Adrenal gland (tissue), 12 donors: ENCODE results near the gene GABPB1. TPM values are rescaled to one million over a fixed set of nuclear protein-coding genes. Genes with fewer than 3 reads are reported as not detected.

ENCODE experiments used
- DNase-seq, 7 donors: peaks; one replicate each; pipeline ENCODE4 v3.0.0-alpha.2; 2019 to 2020
- H3K27ac ChIP-seq, 5 donors: fragments of 200-600 bp; sonication (generic) in 4 of 5; 1 replicate in 3 of 5; 2 replicates in 2 of 5; pipeline versions ENCODE4 v1.5.1 to v1.8.0; 2016 to 2020; ENCODE audit warnings: mild to moderate bottlenecking in 1 of 5
- H3K27me3 ChIP-seq: fragments of 200-600 bp; 2 replicates; pipeline ENCODE4 v1.8.0; 2021
- H3K36me3 ChIP-seq, 2 donors: fragments of 200-600 bp; replicated peaks in 1 of 2; 1 replicate in 1 of 2; 2 replicates in 1 of 2; pipeline versions ENCODE4 v1.5.1 to v1.8.0; 2018 to 2022
- H3K4me1 ChIP-seq, 2 donors: fragments of 200-600 bp; replicated peaks in 1 of 2; 1 replicate in 1 of 2; 2 replicates in 1 of 2; pipeline versions ENCODE4 v1.5.1 to v1.8.0; 2018 to 2021
- H3K4me3 ChIP-seq, 4 donors: fragments of 200-600 bp; sonication (generic) in 3 of 4; one replicate each; pipeline ENCODE4 v1.5.1; 2016 to 2018
- H3K9me3 ChIP-seq, 3 donors: fragments of 200-600 bp; sonication (generic) in 1 of 3; replicated peaks in 1 of 3; 1 replicate in 2 of 3; 2 replicates in 1 of 3; pipeline versions ENCODE4 v1.5.1 to v1.8.0; 2016 to 2021
- POLR2A ChIP-seq, 2 donors: fragments of 450-650 bp; IDR thresholded peaks; one replicate each; pipeline ENCODE4 v1.6.1; 2017; ENCODE audit warnings: antibody characterized with exemption in 2 of 2, mild to moderate bottlenecking in 2 of 2, moderate library complexity in 1 of 2
- WGBS, 4 donors: extraction: QIAGEN DNeasy Blood & Tissue Kit in 2 of 4; methylation state at CpG; one replicate each; pipeline versions ENCODE4 v1.1.5 to v1.1.7; 2013 to 2017; 5-methylcytosine and 5-hydroxymethylcytosine counted together
- intact Hi-C, 2 donors: fragments of 100-400 bp; cut with DNase I; formaldehyde crosslinking; loops; one replicate each; pipeline versions ENCODE4 v1.14.1 to v1.15.0; 2022 to 2023
- polyA plus RNA-seq, 3 donors: library from polyadenylated mRNA; stranded (reverse); fragments of 200-250 nt in 2 of 3; fragments of 350-450 nt in 1 of 3; fragmentation: Illumina TruSeq in 1 of 3; extraction: RNeasy Lipid Tissue Mini Kit (QIAGEN cat#74804) in 1 of 3; gene quantifications; one replicate each; pipeline ENCODE4 v1.2.3, GENCODE V29; 2013 to 2014
- total RNA-seq, 9 donors: library from RNA; depleted of rRNA in 4 of 9; stranded (reverse); fragments of >200 nt in 4 of 9; fragments of 120-200 nt in 1 of 9; fragmentation: NEBNext Ultra II Directional in 1 of 9; extraction: Animal tissue kit (Norgen Biotek cat#: 25700) in 1 of 9; gene quantifications; one replicate each; pipeline versions ENCODE4 v1.1.0 to v1.2.4, GENCODE V29; 2013 to 2023
- TF ChIP-seq, protein P1 (sequence below), 6 experiments: fragments of 450-650 bp in 4 of 6; fragments of 200-600 bp in 2 of 6; sonication (generic) in 1 of 6; IDR thresholded peaks; 1 replicate in 5 of 6; 2 replicates in 1 of 6; pipeline versions ENCODE4 v1.5.1 to v1.8.0; 2016 to 2021; ENCODE audit warnings: antibody characterized with exemption in 6 of 6, mild to moderate bottlenecking in 2 of 6, moderate library complexity in 1 of 6
- donor health status: healthy with polysubstance abuse.
- donor health status: Bipolar disorder and iron deficiency.
- donor health status: DM: yes; HTN: yes; CAD: no.
- donor health status: DM: no; HTN: no; CAD: no.
- donor health status: DM: no; HTN: no; CAD: no.
- donor health status: DM: yes; HTN: yes; CAD: no.

GABPB1 gene
- total and polyA plus RNA-seq, 12 donors, result 3.7 to 24.3 (median 14.7) TPM

DNA sequence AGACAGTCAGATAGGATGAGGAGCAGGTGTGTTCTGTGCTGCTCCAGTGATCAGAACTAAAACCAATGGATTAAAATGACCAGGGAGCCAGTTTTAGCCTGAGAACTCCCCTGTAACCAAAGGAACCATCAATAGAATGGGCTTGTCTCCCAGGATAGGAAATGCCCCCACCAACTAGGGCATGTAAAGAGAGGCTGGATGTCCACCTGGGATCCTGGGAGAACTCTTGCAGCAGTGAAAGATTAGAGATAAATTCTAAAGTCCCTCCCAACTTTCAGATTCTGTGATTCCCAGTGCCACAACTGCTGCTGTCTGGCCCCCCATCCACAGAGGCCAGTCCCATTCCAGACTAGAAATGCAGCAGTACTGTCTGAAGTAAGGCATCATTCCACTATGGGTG is 123.2 kb downstream of the GABPB1 start:
- H3K27me3 ChIP-seq, result no peaks in the 10 kb centered on the region
- TF ChIP-seq POLR2A (IDR thresholded peaks at IDR 0.05), result no peak
- TF ChIP-seq, protein P1, sequence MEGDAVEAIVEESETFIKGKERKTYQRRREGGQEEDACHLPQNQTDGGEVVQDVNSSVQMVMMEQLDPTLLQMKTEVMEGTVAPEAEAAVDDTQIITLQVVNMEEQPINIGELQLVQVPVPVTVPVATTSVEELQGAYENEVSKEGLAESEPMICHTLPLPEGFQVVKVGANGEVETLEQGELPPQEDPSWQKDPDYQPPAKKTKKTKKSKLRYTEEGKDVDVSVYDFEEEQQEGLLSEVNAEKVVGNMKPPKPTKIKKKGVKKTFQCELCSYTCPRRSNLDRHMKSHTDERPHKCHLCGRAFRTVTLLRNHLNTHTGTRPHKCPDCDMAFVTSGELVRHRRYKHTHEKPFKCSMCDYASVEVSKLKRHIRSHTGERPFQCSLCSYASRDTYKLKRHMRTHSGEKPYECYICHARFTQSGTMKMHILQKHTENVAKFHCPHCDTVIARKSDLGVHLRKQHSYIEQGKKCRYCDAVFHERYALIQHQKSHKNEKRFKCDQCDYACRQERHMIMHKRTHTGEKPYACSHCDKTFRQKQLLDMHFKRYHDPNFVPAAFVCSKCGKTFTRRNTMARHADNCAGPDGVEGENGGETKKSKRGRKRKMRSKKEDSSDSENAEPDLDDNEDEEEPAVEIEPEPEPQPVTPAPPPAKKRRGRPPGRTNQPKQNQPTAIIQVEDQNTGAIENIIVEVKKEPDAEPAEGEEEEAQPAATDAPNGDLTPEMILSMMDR (IDR thresholded peaks at IDR 0.05), result no peak
- DNase-seq, result no peak
- H3K36me3 ChIP-seq, result no peaks in the 10 kb centered on the region
- no peaks in the 10 kb centered on the region for H3K4me1 ChIP-seq
- no peak overlapping the region for H3K4me3 ChIP-seq
- intact Hi-C loops, result no loop called here
- H3K27ac ChIP-seq, result no peak overlapping the region
- H3K9me3 ChIP-seq, result no peaks in the 10 kb centered on the region

DNA sequence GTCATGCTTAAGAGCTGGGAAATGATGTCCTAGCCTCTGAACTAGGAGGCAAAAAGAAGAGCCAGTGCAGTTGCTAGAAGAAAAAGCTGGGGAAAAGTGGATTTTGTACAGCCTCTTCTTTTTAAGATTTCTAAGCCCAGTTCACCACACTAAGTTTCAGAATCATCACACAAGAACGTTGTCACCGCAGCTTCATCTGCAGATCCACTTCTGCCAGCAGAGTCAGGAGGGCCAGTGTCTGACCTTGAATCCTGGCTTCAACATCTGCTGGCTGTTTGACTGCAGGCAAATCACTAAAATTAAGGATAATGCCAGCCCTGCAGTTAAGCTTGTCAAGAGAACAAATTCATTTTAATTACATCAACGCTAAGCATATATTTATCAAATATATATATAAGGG is 125.7 kb downstream of the GABPB1 start:
- no peaks in the 10 kb centered on the region for H3K27me3 ChIP-seq
- H3K9me3 ChIP-seq, result no peaks in the 10 kb centered on the region
- H3K36me3 ChIP-seq, result no peaks in the 10 kb centered on the region
- no peaks in the 10 kb centered on the region for H3K4me1 ChIP-seq
- no peak for TF ChIP-seq POLR2A (IDR thresholded peaks at IDR 0.05)
- TF ChIP-seq, protein P1 (IDR thresholded peaks at IDR 0.05), result no peak
- 38 to 59% (median 42%) methylated on average over 3 of the region's 3 CpGs for WGBS, 4 donors
- intact Hi-C loops, result no loop called here
- no peak overlapping the region for H3K27ac ChIP-seq
- no peak overlapping the region for H3K4me3 ChIP-seq
- peak; percentile 34 to 71 (median 65) for DNase-seq

DNA sequence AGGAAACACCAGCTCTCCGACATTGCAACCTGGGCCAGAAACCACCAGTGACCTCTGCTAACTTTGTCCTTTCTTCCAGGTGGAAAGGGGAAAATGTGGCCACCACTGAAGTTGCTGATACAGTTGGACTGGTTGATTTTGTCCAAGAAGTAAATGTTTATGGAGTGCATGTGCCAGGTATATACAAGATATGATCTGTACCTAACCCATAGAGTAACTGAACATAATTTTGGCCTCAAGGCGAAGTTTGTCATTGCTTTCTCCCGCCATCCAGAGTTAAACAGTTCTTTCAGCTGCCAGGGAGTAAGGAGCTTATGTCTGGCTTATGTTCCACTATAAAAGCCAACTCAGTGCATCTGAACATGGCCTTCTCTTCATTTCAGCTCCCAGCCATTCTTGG is 126.1 kb downstream of the GABPB1 start:
- 90 to 96% (median 95%) methylated on average over 3 of the region's 3 CpGs for WGBS, 4 donors
- Histone ChIP-seq H3K4me1 (no peaks in the 10 kb centered on the region), H3K9me3 (no peaks in the 10 kb centered on the region), H3K36me3 (no peaks in the 10 kb centered on the region), H3K27me3 (no peaks in the 10 kb centered on the region), H3K4me3 (no peak overlapping the region), H3K27ac (no peak overlapping the region)
- no peak for DNase-seq
- intact Hi-C loops, result no loop called here
- TF ChIP-seq, protein P1 (IDR thresholded peaks at IDR 0.05), result no peak
- TF ChIP-seq POLR2A (IDR thresholded peaks at IDR 0.05), result no peak

DNA sequence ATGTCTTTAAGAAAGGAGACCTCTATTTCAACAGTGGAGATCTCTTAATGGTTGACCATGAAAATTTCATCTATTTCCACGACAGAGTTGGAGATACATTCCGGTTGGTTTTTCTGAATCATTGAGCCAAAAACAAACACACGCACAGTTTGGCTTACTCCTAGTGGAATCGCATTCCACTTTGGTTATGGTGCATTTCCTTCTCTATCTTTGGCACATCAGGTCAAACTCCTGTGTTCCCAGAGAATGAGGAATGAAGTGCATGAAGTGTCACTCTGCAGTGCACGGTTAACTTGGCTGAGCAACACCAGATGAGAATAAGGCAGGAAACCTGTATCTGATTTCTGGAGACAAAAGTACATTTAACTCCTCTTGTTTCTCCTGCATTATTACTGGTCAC is 127.9 kb downstream of the GABPB1 start:
- Histone ChIP-seq H3K27ac (no peak overlapping the region), H3K4me1 (no peaks in the 10 kb centered on the region), H3K4me3 (no peak overlapping the region), H3K27me3 (no peaks in the 10 kb centered on the region), H3K36me3 (no peaks in the 10 kb centered on the region), H3K9me3 (no peaks in the 10 kb centered on the region)
- intact Hi-C loops, result no loop called here
- 80 to 87% (median 84%) methylated on average over 5 of the region's 5 CpGs for WGBS, 4 donors
- TF ChIP-seq, protein P1 (IDR thresholded peaks at IDR 0.05), result no peak
- no peak for TF ChIP-seq POLR2A (IDR thresholded peaks at IDR 0.05)
- no peak for DNase-seq
